ENCODE measurements around the gene BID.

DNA sequence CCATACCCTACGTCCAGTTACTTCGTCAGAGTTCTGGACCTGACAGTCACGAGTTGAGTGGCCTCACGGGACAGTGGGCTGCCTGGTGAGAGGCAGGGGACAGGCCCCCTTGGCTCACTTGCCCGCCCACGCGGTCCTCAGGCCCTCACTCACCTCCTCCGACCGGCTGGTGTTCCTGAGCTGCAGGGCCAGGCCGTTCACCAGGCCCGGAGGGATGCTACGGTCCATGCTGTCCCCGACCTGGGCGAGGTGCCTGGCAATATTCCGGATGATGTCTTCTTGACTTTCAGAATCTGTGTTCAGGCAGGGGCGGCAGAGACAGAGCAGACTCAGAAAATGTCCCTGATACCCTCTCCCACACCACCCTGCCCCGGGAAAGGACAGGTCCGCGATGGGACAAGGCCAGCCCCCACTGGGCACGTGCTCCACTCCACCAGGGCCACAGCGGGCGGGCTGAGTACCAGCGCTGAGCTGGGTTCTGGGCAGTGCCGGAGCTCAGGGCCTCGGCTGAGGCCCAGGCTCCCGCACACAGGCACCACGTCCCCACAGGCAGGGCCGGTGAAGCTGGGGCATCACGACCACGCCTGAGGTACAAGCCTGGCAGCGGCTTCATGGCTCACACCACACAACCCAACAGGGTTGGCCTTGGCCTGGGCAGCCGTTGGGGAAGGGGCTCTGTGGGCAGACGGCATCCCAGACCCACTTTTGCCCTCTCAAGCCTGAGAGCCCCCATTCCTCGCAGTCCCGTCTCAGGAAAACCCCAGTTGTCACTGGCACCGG is 34.9 kb downstream of the BID start:
- TF ChIP-seq, protein P1, sequence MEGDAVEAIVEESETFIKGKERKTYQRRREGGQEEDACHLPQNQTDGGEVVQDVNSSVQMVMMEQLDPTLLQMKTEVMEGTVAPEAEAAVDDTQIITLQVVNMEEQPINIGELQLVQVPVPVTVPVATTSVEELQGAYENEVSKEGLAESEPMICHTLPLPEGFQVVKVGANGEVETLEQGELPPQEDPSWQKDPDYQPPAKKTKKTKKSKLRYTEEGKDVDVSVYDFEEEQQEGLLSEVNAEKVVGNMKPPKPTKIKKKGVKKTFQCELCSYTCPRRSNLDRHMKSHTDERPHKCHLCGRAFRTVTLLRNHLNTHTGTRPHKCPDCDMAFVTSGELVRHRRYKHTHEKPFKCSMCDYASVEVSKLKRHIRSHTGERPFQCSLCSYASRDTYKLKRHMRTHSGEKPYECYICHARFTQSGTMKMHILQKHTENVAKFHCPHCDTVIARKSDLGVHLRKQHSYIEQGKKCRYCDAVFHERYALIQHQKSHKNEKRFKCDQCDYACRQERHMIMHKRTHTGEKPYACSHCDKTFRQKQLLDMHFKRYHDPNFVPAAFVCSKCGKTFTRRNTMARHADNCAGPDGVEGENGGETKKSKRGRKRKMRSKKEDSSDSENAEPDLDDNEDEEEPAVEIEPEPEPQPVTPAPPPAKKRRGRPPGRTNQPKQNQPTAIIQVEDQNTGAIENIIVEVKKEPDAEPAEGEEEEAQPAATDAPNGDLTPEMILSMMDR (IDR thresholded peaks at IDR 0.05), result no peak
- TF ChIP-seq POLR2A (IDR thresholded peaks at IDR 0.05), result no peak
